B cell (primary cell): ENCODE results near the gene MAML3.

ENCODE experiments used
- EZH2 ChIP-seq: IDR thresholded peaks from 2 replicates; pipeline ENCODE4 v1.6.1; 2012; ENCODE audit warnings: borderline replicate concordance, low read depth, mild to moderate bottlenecking, moderate library complexity, low read length; ENCODE audit not compliant: insufficient read depth, poor library complexity, severe bottlenecking
- TF ChIP-seq, protein P1 (sequence below): fragments of 200-600 bp; IDR thresholded peaks from one replicate; pipeline ENCODE4 v1.8.0; 2022; ENCODE audit warnings: antibody characterized with exemption, mild to moderate bottlenecking

DNA sequence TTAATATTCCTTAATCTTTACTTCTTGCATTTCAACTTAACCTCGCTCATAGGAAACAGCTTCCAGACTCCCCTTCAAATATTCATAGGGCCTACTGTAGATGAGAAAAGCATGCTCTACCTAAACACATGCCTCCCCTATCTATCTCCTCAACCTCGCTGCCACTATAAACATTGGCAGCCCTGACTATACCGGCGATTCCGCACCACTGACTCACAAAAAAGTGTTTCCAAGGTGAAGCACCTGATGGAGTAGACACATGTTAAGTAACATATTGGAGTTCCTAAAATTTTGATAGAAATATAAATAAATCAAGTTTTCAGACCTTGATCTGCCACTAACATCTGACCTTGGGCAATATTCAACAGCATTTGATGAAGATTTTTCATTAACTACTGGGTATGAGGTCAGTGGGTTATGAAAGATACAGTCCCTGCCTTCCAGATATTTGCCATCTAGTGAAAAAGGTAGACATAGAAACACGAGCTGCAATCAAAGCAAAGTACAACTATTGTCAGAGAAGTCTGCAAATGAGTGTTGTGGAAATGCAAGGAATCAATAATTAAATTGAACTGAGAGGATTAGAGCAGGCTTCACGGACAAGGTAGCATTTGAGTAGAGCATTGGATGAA is 184.2 kb downstream of the MAML3 start:
- TF ChIP-seq, protein P1, sequence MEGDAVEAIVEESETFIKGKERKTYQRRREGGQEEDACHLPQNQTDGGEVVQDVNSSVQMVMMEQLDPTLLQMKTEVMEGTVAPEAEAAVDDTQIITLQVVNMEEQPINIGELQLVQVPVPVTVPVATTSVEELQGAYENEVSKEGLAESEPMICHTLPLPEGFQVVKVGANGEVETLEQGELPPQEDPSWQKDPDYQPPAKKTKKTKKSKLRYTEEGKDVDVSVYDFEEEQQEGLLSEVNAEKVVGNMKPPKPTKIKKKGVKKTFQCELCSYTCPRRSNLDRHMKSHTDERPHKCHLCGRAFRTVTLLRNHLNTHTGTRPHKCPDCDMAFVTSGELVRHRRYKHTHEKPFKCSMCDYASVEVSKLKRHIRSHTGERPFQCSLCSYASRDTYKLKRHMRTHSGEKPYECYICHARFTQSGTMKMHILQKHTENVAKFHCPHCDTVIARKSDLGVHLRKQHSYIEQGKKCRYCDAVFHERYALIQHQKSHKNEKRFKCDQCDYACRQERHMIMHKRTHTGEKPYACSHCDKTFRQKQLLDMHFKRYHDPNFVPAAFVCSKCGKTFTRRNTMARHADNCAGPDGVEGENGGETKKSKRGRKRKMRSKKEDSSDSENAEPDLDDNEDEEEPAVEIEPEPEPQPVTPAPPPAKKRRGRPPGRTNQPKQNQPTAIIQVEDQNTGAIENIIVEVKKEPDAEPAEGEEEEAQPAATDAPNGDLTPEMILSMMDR = no peak
- TF ChIP-seq EZH2 = no peak
